Urinary bladder (tissue), 4 donors: ENCODE measurements around the gene KCTD3. TPM values are rescaled to one million over a fixed set of nuclear protein-coding genes. Genes with fewer than 3 reads are reported as not detected.

Experiments
- DNase-seq: peaks from one replicate; pipeline ENCODE4 v3.0.0-alpha.2; 2015; ENCODE audit errors: extremely low spot score
- H3K27ac ChIP-seq: one replicate; pipeline ENCODE4 v1.5.1; 2013; ENCODE audit warnings: low read depth, mild to moderate bottlenecking, moderate library complexity
- H3K36me3 ChIP-seq: one replicate; pipeline ENCODE4 v1.6.1; 2013; ENCODE audit warnings: mild to moderate bottlenecking, moderate library complexity; ENCODE audit not compliant: insufficient read depth
- H3K4me1 ChIP-seq: one replicate; pipeline ENCODE4 v1.6.1; 2013; ENCODE audit warnings: mild to moderate bottlenecking, moderate library complexity; ENCODE audit not compliant: insufficient read depth
- H3K4me3 ChIP-seq: one replicate; pipeline ENCODE4 v1.5.1; 2013; ENCODE audit warnings: low read depth, low read length
- WGBS: extraction: QIAGEN DNeasy Blood & Tissue Kit; methylation state at CpG from one replicate; pipeline ENCODE4 v1.1.7; 2013; 5-methylcytosine and 5-hydroxymethylcytosine counted together
- polyA plus RNA-seq: library from polyadenylated mRNA; stranded (reverse); fragments of 200-250 nt; gene quantifications from one replicate; pipeline ENCODE4 v1.2.3, GENCODE V29; 2013
- total RNA-seq: library from RNA; depleted of rRNA; stranded (reverse); fragments of >200 nt; gene quantifications from one replicate; pipeline ENCODE4 v1.2.3, GENCODE V29; 2014
- donor health status: healthy with polysubstance abuse.
- donor health status: healthy.

The KCTD3 gene
- total and polyA plus RNA-seq, 2 donors: 37.8 to 93.6 TPM

- no peak overlapping the region for H3K4me3 ChIP-seq
- no peak overlapping the region for H3K27ac ChIP-seq
- no peak for DNase-seq
- H3K4me1 ChIP-seq: no peaks in the 10 kb centered on the region
- H3K36me3 ChIP-seq: peaks cover 2% of the 10 kb centered on the region
Observed at GRCh38 chr1:215605011-215605621, 38.0 kb downstream of the KCTD3 start.

- no peak for DNase-seq
- H3K36me3 ChIP-seq: peaks cover 2% of the 10 kb centered on the region
- no peaks in the 10 kb centered on the region for H3K4me1 ChIP-seq
- H3K27ac ChIP-seq: no peak overlapping the region
- no peak overlapping the region for H3K4me3 ChIP-seq
- 68% methylated on average over 3 of the region's 3 CpGs for WGBS
Observed at GRCh38 chr1:215606036-215606435, 38.9 kb downstream of the KCTD3 start.

- no peak overlapping the region for H3K4me3 ChIP-seq
- H3K36me3 ChIP-seq: no peaks in the 10 kb centered on the region
- 84% methylated on average over 2 of the region's 2 CpGs for WGBS
- H3K4me1 ChIP-seq: no peaks in the 10 kb centered on the region
- no peak overlapping the region for H3K27ac ChIP-seq
- DNase-seq: no peak
Observed at GRCh38 chr1:215606564-215607168, 39.6 kb downstream of the KCTD3 start.

GRCh38 chr1:215607412-215607811, 40.3 kb downstream of the KCTD3 start:
- no peak for DNase-seq
- Histone ChIP-seq H3K4me1 (no peaks in the 10 kb centered on the region), H3K27ac (no peak overlapping the region), H3K36me3 (no peaks in the 10 kb centered on the region), H3K4me3 (no peak overlapping the region)
- WGBS: 77% methylated on average over 1 of the region's 1 CpG

GRCh38 chr1:215608646-215609045, 41.5 kb downstream of the KCTD3 start:
- no peak for DNase-seq
- no peaks in the 10 kb centered on the region for H3K4me1 ChIP-seq
- H3K36me3 ChIP-seq: no peaks in the 10 kb centered on the region
- H3K27ac ChIP-seq: no peak overlapping the region
- no peak overlapping the region for H3K4me3 ChIP-seq
- 90% methylated on average over 4 of the region's 4 CpGs for WGBS

GRCh38 chr1:215612391-215612790, 45.3 kb downstream of the KCTD3 start:
- no peak for DNase-seq
- Histone ChIP-seq H3K4me3 (no peak overlapping the region), H3K27ac (no peak overlapping the region), H3K4me1 (no peaks in the 10 kb centered on the region), H3K36me3 (no peaks in the 10 kb centered on the region)
- 39% methylated on average over 3 of the region's 3 CpGs for WGBS

- Histone ChIP-seq H3K27ac (no peak overlapping the region), H3K4me1 (no peaks in the 10 kb centered on the region), H3K36me3 (peaks cover 2% of the 10 kb centered on the region), H3K4me3 (no peak overlapping the region)
- 70% methylated on average over 1 of the region's 1 CpG for WGBS
- no peak for DNase-seq
Observed at GRCh38 chr1:215617979-215618378, 50.9 kb downstream of the KCTD3 start.

GRCh38 chr1:215623162-215623561, 56.1 kb downstream of the KCTD3 start:
- Histone ChIP-seq H3K4me3 (no peak overlapping the region), H3K27ac (no peak overlapping the region), H3K4me1 (no peaks in the 10 kb centered on the region), H3K36me3 (peaks cover 2% of the 10 kb centered on the region)
- no peak for DNase-seq
- WGBS: 85% methylated on average over 4 of the region's 4 CpGs

GRCh38 chr1:215625949-215626348, 58.8 kb downstream of the KCTD3 start:
- Histone ChIP-seq H3K4me3 (no peak overlapping the region), H3K36me3 (peaks cover 2% of the 10 kb centered on the region)
- no peak for DNase-seq

GRCh38 chr1:215631040-215631439, 63.9 kb downstream of the KCTD3 start:
- H3K4me3 ChIP-seq: no peak overlapping the region
- DNase-seq: no peak
- WGBS: 75% methylated on average over 1 of the region's 1 CpG
- H3K27ac ChIP-seq: no peak overlapping the region
- H3K36me3 ChIP-seq: no peaks in the 10 kb centered on the region
- no peaks in the 10 kb centered on the region for H3K4me1 ChIP-seq

More at GRCh38 chr1:215625949-215626348, 58.8 kb downstream of the KCTD3 start:
- no peaks in the 10 kb centered on the region for H3K4me1 ChIP-seq
- H3K27ac ChIP-seq: no peak overlapping the region

GRCh38 chr1:215631489-215631888, 64.4 kb downstream of the KCTD3 start:
- Histone ChIP-seq H3K4me1 (no peaks in the 10 kb centered on the region), H3K36me3 (no peaks in the 10 kb centered on the region), H3K4me3 (no peak overlapping the region), H3K27ac (no peak overlapping the region)
- no peak for DNase-seq
- WGBS: 28% methylated on average over 3 of the region's 3 CpGs

- no peak for DNase-seq
- Histone ChIP-seq H3K4me1 (peaks cover 1% of the 10 kb centered on the region), H3K36me3 (no peaks in the 10 kb centered on the region), H3K4me3 (no peak overlapping the region), H3K27ac (no peak overlapping the region)
- WGBS: 85% methylated on average over 6 of the region's 6 CpGs
Observed at GRCh38 chr1:215635827-215636226, 68.7 kb downstream of the KCTD3 start.

- Histone ChIP-seq H3K27ac (no peak overlapping the region), H3K4me1 (peaks cover 1% of the 10 kb centered on the region), H3K4me3 (no peak overlapping the region), H3K36me3 (no peaks in the 10 kb centered on the region)
- WGBS: 47% methylated on average over 9 of the region's 9 CpGs
- DNase-seq: no peak
Observed at GRCh38 chr1:215636258-215636965, 69.3 kb downstream of the KCTD3 start.

GRCh38 chr1:215637041-215637573, 70.0 kb downstream of the KCTD3 start:
- WGBS: 31% methylated on average over 7 of the region's 7 CpGs
- peaks cover 1% of the 10 kb centered on the region for H3K4me1 ChIP-seq
- no peak for DNase-seq
- H3K4me3 ChIP-seq: no peak overlapping the region
- H3K27ac ChIP-seq: no peak overlapping the region
- H3K36me3 ChIP-seq: no peaks in the 10 kb centered on the region
